Measurements from ENCODE around the gene PMP22. TPM values are rescaled to one million over a fixed set of nuclear protein-coding genes. Genes with fewer than 3 reads are reported as not detected.

Gene PMP22
- total and polyA plus RNA-seq, 2 of the 13 experiments (the other 11 are each of a cell fraction or from before 2014, with no cell fraction given) = 5.7 to 6.2 TPM

GRCh38 chr17:15260376-15261257, 4.5 kb downstream of the PMP22 start (continued):
- TF ChIP-seq SMAD9 (CRISPR knock-in tag; IDR thresholded peaks at IDR 0.05) = no peak
- TF ChIP-seq, protein P1, sequence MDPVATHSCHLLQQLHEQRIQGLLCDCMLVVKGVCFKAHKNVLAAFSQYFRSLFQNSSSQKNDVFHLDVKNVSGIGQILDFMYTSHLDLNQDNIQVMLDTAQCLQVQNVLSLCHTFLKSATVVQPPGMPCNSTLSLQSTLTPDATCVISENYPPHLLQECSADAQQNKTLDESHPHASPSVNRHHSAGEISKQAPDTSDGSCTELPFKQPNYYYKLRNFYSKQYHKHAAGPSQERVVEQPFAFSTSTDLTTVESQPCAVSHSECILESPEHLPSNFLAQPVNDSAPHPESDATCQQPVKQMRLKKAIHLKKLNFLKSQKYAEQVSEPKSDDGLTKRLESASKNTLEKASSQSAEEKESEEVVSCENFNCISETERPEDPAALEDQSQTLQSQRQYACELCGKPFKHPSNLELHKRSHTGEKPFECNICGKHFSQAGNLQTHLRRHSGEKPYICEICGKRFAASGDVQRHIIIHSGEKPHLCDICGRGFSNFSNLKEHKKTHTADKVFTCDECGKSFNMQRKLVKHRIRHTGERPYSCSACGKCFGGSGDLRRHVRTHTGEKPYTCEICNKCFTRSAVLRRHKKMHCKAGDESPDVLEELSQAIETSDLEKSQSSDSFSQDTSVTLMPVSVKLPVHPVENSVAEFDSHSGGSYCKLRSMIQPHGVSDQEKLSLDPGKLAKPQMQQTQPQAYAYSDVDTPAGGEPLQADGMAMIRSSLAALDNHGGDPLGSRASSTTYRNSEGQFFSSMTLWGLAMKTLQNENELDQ (CRISPR knock-in tag; IDR thresholded peaks at IDR 0.05; ENCODE audit: borderline replicate concordance) = no peak
- TF ChIP-seq MLLT10 (CRISPR knock-in tag; IDR thresholded peaks at IDR 0.05) = no peak
- no peak for TF ChIP-seq MIER3 (CRISPR knock-in tag; IDR thresholded peaks at IDR 0.05; ENCODE audit: borderline replicate concordance)
- 0 out of 2 replicates have a peak, but pooled peaks have one; percentile 37 for TF ChIP-seq ZNF510 (CRISPR knock-in tag; IDR thresholded peaks at IDR 0.05; ENCODE audit: low read depth)
- TF ChIP-seq GABPA (IDR thresholded peaks at IDR 0.05; ENCODE audit: low read depth, low read length) = no peak; the same call in 1 of the 2 replicates
- TF ChIP-seq GABPA (CRISPR knock-in tag; IDR thresholded peaks at IDR 0.05; ENCODE audit: low read depth) = no peak
- TF ChIP-seq, protein P2, sequence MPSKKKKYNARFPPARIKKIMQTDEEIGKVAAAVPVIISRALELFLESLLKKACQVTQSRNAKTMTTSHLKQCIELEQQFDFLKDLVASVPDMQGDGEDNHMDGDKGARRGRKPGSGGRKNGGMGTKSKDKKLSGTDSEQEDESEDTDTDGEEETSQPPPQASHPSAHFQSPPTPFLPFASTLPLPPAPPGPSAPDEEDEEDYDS (CRISPR knock-in tag; IDR thresholded peaks at IDR 0.05) = no peak
- TF ChIP-seq SIX4 (CRISPR knock-in tag; IDR thresholded peaks at IDR 0.05) = no peak
- TF ChIP-seq PATZ1 (CRISPR knock-in tag; IDR thresholded peaks at IDR 0.05) = peak; percentile 35; the same call in 1 of the 2 replicates
- TF ChIP-seq MTF2 (CRISPR knock-in tag; IDR thresholded peaks at IDR 0.05; ENCODE audit: borderline replicate concordance) = peak; percentile 86; the same call in 1 of the 2 replicates
- TF ChIP-seq ZNF570 (CRISPR knock-in tag; IDR thresholded peaks at IDR 0.05; ENCODE audit: borderline replicate concordance) = no peak
- peak; percentile 83; the same call in 1 of the 2 replicates for TF ChIP-seq ZNF713 (CRISPR knock-in tag; IDR thresholded peaks at IDR 0.05)
- no peak for TF ChIP-seq FOXA3 (CRISPR knock-in tag; IDR thresholded peaks at IDR 0.05)
- no peak for TF ChIP-seq NKX3-1 (CRISPR knock-in tag; IDR thresholded peaks at IDR 0.05)
- peak; percentile 42; the same call in 1 of the 2 replicates for TF ChIP-seq ZNF263 (CRISPR knock-in tag; IDR thresholded peaks at IDR 0.05)
- TF ChIP-seq, protein P3, sequence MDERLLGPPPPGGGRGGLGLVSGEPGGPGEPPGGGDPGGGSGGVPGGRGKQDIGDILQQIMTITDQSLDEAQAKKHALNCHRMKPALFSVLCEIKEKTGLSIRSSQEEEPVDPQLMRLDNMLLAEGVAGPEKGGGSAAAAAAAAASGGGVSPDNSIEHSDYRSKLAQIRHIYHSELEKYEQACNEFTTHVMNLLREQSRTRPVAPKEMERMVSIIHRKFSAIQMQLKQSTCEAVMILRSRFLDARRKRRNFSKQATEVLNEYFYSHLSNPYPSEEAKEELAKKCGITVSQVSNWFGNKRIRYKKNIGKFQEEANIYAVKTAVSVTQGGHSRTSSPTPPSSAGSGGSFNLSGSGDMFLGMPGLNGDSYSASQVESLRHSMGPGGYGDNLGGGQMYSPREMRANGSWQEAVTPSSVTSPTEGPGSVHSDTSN (CRISPR knock-in tag; IDR thresholded peaks at IDR 0.05) = no peak
- TF ChIP-seq ZBTB8A (CRISPR knock-in tag; IDR thresholded peaks at IDR 0.05; ENCODE audit: borderline replicate concordance, low read depth) = no peak
- TF ChIP-seq ZNF484 (CRISPR knock-in tag; IDR thresholded peaks at IDR 0.05; ENCODE audit: borderline replicate concordance, low read depth) = no peak
- no peak for TF ChIP-seq NFRKB (IDR thresholded peaks at IDR 0.05)
- TF ChIP-seq FLYWCH1 (CRISPR knock-in tag; IDR thresholded peaks at IDR 0.05) = no peak
- TF ChIP-seq SMARCC2 (IDR thresholded peaks at IDR 0.05) = no peak
- no peak for TF ChIP-seq YEATS2 (CRISPR knock-in tag; IDR thresholded peaks at IDR 0.05; ENCODE audit: borderline replicate concordance)
- TF ChIP-seq ZNF567 (CRISPR knock-in tag; IDR thresholded peaks at IDR 0.05; ENCODE audit: borderline replicate concordance) = peak; percentile 88; the same call in 1 of the 2 replicates
- no peak for TF ChIP-seq ATRX (CRISPR knock-in tag; IDR thresholded peaks at IDR 0.05; ENCODE audit: borderline replicate concordance)

All from HepG2 (cell line).